HFFc6 (cell line): ENCODE measurements around the gene CRYBA1. TPM values are rescaled to one million over a fixed set of nuclear protein-coding genes. Genes with fewer than 3 reads are reported as not detected.
"Not testable (repeated sequence)": the region's sequence is repeated elsewhere in the genome, so short reads cannot be mapped to it uniquely, and the experiment has no call there.

Source experiments
- DNase-seq: peaks from one replicate; pipeline ENCODE4 v3.0.0-alpha.2; 2018
- H3K27ac Mint-ChIP-seq: 2 replicates; pipeline ENCODE4 v1.8.0; 2020; ENCODE audit warnings: mild to moderate bottlenecking, mixed read lengths
- H3K27me3 Mint-ChIP-seq: 2 replicates; pipeline ENCODE4 v1.8.0; 2021; ENCODE audit warnings: mild to moderate bottlenecking, moderate library complexity, mixed read lengths; ENCODE audit not compliant: insufficient read depth
- H3K36me3 Mint-ChIP-seq: 2 replicates; pipeline ENCODE4 v1.8.0; 2021; ENCODE audit warnings: low read depth, mixed read lengths
- H3K4me1 Mint-ChIP-seq: 2 replicates; pipeline ENCODE4 v1.8.0; 2020; ENCODE audit warnings: low read depth, mixed read lengths
- H3K4me3 Mint-ChIP-seq: 2 replicates; pipeline ENCODE4 v1.8.0; 2020; ENCODE audit warnings: mild to moderate bottlenecking, moderate library complexity, mixed read lengths
- H3K9me3 Mint-ChIP-seq: 2 replicates; pipeline ENCODE4 v1.8.0; 2020; ENCODE audit warnings: mild to moderate bottlenecking, mixed read lengths
- CTCF ChIP-seq: fragments of 200-600 bp; sonication (generic); IDR thresholded peaks from 2 replicates; pipeline ENCODE4 v1.5.0; 2021; ENCODE audit warnings: antibody characterized with exemption, mild to moderate bottlenecking
- long read RNA-seq: library from polyadenylated mRNA; unstranded; transcript quantifications from one replicate; pipeline ENCODE4 v2.0.0, GENCODE V29; 2019
- total RNA-seq, 6 experiments: library from RNA; stranded (reverse); fragmentation: NEBNext Ultra II Directional; extraction: Animal tissue kit (Norgen Biotek cat#: 25700); gene quantifications; 2 replicates in 1 of 6; 3 replicates in 5 of 6; pipeline ENCODE4 v1.2.3, GENCODE V29; 2021

The CRYBA1 gene
- total RNA-seq, result under 1 TPM in 1 of 6 experiments, not detected in 5; 0.46 TPM
- long read RNA-seq, result 0 reads

- Mint-ChIP-seq H3K4me3 (no peak within 1 kb of the TSS), H3K4me1 (peaks cover 66% of the 10 kb centered on the region), H3K27me3 (no peaks in the 10 kb centered on the region; the same call in 1 of the 2 replicates), H3K27ac (peak within 1 kb of the TSS; percentile 42), H3K9me3 (no peaks in the 10 kb centered on the region), H3K36me3 (peaks cover 4% of the 10 kb centered on the region; the same call in 1 of the 2 replicates)
- no peak for DNase-seq
- no peak for TF ChIP-seq CTCF
Observed at GRCh38 chr17:29246628-29247027, at the start of gene CRYBA1. Gene CRYBA1, plus strand, starts transcription at chr17:29246859. Its CDS starts 5 bp downstream, at chr17:29246864.

GRCh38 chr17:29197516-29198272 is 49.0 kb upstream of the CRYBA1 start:
- Mint-ChIP-seq H3K27ac (no peak overlapping the region), H3K36me3 (no peaks in the 10 kb centered on the region), H3K9me3 (no peaks in the 10 kb centered on the region), H3K4me3 (no peak overlapping the region), H3K4me1 (peaks cover 14% of the 10 kb centered on the region), H3K27me3 (peaks cover 11% of the 10 kb centered on the region)
- no peak for DNase-seq
- TF ChIP-seq CTCF, result no peak

- not testable (repeated sequence) for H3K4me3 Mint-ChIP-seq, H3K36me3 Mint-ChIP-seq, H3K9me3 Mint-ChIP-seq, DNase-seq, H3K4me1 Mint-ChIP-seq, H3K27ac Mint-ChIP-seq, H3K27me3 Mint-ChIP-seq
Observed at GRCh38 chr17:29204068-29204804, 42.4 kb upstream of the CRYBA1 start.

GRCh38 chr17:29205047-29205446 is 41.6 kb upstream of the CRYBA1 start:
- no peak for TF ChIP-seq CTCF
- no peak for DNase-seq

GRCh38 chr17:29207975-29208374 is 38.7 kb upstream of the CRYBA1 start:
- H3K4me1 Mint-ChIP-seq, result peaks cover 14% of the 10 kb centered on the region
- peaks cover 8% of the 10 kb centered on the region for H3K27me3 Mint-ChIP-seq
- H3K9me3 Mint-ChIP-seq, result no peaks in the 10 kb centered on the region
- H3K4me3 Mint-ChIP-seq, result no peak overlapping the region
- no peaks in the 10 kb centered on the region for H3K36me3 Mint-ChIP-seq
- no peak for TF ChIP-seq CTCF
- no peak overlapping the region for H3K27ac Mint-ChIP-seq
- no peak for DNase-seq

More at GRCh38 chr17:29205047-29205446, 41.6 kb upstream of the CRYBA1 start:
- Mint-ChIP-seq H3K36me3 (no peaks in the 10 kb centered on the region), H3K4me3 (no peak overlapping the region), H3K4me1 (peaks cover 7% of the 10 kb centered on the region; the same call in 1 of the 2 replicates), H3K27ac (no peak overlapping the region), H3K27me3 (peaks cover 8% of the 10 kb centered on the region), H3K9me3 (no peaks in the 10 kb centered on the region)

GRCh38 chr17:29209073-29209472 is 37.6 kb upstream of the CRYBA1 start:
- H3K4me3 Mint-ChIP-seq, result no peak overlapping the region
- TF ChIP-seq CTCF, result no peak
- no peak for DNase-seq
- peaks cover 8% of the 10 kb centered on the region for H3K27me3 Mint-ChIP-seq
- no peak overlapping the region for H3K27ac Mint-ChIP-seq
- no peaks in the 10 kb centered on the region for H3K36me3 Mint-ChIP-seq
- H3K4me1 Mint-ChIP-seq, result peaks cover 17% of the 10 kb centered on the region
- H3K9me3 Mint-ChIP-seq, result no peaks in the 10 kb centered on the region
